ENCODE data around the gene MAPK8. TPM values are rescaled to one million over a fixed set of nuclear protein-coding genes. Genes with fewer than 3 reads are reported as not detected.

MAPK8 gene
- total RNA-seq, 1 donor = 39.1 TPM

GRCh38 chr10:48300556-48300955 lies 5.9 kb upstream of the MAPK8 start:
- no peak for DNase-seq (ENCODE audit: low read depth)
- TF ChIP-seq CTCF (IDR thresholded peaks at IDR 0.05; ENCODE audit: insufficient read depth, low read length) = no peak
- H3K4me3 ChIP-seq (ENCODE audit: low read depth, low read length) = no peak overlapping the region

- no peak overlapping the region for H3K4me3 ChIP-seq (ENCODE audit: low read depth, low read length)
- TF ChIP-seq CTCF (IDR thresholded peaks at IDR 0.05; ENCODE audit: insufficient read depth, low read length) = no peak
- no peak for DNase-seq (ENCODE audit: low read depth)
Measured at GRCh38 chr10:48302515-48303476, 3.7 kb upstream of the MAPK8 start.

- TF ChIP-seq CTCF (IDR thresholded peaks at IDR 0.05; ENCODE audit: insufficient read depth, low read length) = no peak
- peak overlapping the region; percentile 67 for H3K4me3 ChIP-seq (ENCODE audit: low read depth, low read length)
- DNase-seq (ENCODE audit: low read depth) = no peak
Measured at GRCh38 chr10:48305905-48306264, 592 bp upstream of the MAPK8 start.

GRCh38 chr10:48306870-48307710 lies 613 bp downstream of the MAPK8 start:
- TF ChIP-seq CTCF (IDR thresholded peaks at IDR 0.05; ENCODE audit: insufficient read depth, low read length) = no peak
- peak; percentile 20 for DNase-seq (ENCODE audit: low read depth)
- H3K4me3 ChIP-seq (ENCODE audit: low read depth, low read length) = peak overlapping the region; percentile 80

GRCh38 chr10:48307711-48308018 lies 1.2 kb downstream of the MAPK8 start:
- no peak for TF ChIP-seq CTCF (IDR thresholded peaks at IDR 0.05; ENCODE audit: insufficient read depth, low read length)
- H3K4me3 ChIP-seq (ENCODE audit: low read depth, low read length) = peak overlapping the region; percentile 80
- DNase-seq (ENCODE audit: low read depth) = peak; percentile 22

- H3K4me3 ChIP-seq (ENCODE audit: low read depth, low read length) = no peak overlapping the region
- DNase-seq (ENCODE audit: low read depth) = peak; percentile 43
- TF ChIP-seq CTCF (IDR thresholded peaks at IDR 0.05; ENCODE audit: insufficient read depth, low read length) = no peak
Measured at GRCh38 chr10:48309711-48310226, 3.3 kb downstream of the MAPK8 start.

All from fibroblast of the aortic adventitia (primary cell).